Stimulated activated CD4-positive, alpha-beta T cell treated with anti-CD3 and anti-CD28 coated beads, Interleukin-1b, Interleukin-23, amount 100 ng/mL, for 1 hour (primary cell): ENCODE data around the gene USP5.
A peak's percentile ranks its signal among the peaks of the same experiment; 100 is the strongest.

Source experiments
- DNase-seq, 2 donors: peaks; one replicate each; pipeline ENCODE4 v3.0.0-alpha.2; 2020; ENCODE audit warnings: low read depth in 2 of 2

The USP5 gene

DNA sequence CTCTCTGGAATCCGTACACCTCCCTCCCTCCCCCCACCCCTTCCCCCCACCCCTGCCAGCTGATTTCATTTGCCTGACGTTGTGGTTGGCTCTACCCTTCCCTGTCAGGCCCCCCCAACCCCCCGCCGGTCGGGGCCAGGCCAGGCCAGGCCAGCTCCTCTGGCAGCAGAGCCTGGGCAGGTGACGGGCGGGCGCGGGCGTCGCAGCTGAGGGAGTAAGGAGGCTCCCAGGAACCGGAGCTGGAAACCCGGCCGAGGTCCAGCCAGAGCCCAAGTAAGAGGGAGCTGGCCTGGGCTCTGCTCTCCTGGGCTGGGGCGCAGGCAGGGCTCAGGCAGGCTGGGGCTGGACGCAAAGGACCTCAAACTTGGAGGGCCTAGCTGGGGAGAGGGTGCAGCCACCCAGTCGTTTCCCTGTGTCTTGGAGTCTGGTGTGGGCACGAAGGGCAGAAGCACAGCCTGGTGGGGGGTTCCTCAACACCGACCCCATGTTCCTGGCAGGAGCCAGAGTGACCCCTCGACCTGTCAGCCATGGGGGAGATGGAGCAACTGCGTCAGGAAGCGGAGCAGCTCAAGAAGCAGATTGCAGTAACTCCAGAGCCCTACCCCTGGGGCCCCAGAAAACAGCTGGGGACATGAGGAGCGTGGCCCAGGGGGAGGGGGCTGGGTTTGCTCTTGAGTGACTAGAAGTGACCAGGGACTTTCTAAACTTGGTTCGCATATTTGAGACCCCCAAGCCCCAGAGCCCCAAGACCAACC is 11.0 kb upstream of the USP5 start, which contains the start of gene GNB3:
TSS of gene GNB3 (plus strand) at position 165 of the 755 bp plus-strand sequence. CDS start at position 528, 363 bp downstream.
- DNase-seq = no peak

DNA sequence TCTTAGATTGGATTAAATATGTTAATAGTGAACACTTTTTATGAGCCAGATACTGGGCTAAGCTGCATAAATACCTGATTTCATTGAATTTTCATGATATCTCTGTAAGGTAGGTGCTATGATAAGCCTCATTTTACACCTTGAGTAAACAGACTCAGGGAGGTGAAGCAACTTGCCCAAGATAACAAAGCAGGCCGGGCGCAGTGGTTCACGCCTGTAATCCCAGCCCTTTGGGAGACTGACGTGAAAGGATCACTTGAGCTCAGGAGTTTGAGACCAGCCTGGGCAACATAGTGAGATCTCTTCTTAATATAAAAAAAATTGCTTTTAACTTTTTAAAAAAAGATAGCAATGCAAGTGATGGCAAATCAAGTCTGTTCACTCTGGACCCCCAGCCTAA is 9.9 kb upstream of the USP5 start:
- DNase-seq = no peak

DNA sequence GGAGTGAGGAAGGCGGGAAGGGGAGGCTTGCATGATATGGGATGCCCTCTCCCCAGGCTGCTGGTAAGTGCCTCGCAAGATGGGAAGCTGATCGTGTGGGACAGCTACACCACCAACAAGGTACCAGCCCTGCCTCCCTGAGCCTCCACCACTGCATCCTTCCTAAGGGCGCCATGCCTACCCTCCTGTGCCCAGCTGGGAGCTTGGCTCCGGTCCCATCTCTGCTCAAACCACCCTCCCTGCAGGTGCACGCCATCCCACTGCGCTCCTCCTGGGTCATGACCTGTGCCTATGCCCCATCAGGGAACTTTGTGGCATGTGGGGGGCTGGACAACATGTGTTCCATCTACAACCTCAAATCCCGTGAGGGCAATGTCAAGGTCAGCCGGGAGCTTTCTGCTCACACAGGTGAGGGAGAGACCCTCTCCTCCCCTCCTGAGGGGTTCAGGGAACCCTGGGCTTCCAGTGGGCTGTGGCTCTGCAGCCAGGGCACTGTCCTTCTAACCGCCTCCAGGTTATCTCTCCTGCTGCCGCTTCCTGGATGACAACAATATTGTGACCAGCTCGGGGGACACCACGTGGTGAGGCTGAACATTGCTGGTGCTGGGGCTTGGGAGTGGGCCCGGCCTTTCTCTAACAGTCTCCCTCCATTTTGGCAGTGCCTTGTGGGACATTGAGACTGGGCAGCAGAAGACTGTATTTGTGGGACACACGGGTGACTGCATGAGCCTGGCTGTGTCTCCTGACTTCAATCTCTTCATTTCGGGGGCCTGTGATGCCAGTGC is 8.6 kb upstream of the USP5 start:
- DNase-seq = no peak

DNA sequence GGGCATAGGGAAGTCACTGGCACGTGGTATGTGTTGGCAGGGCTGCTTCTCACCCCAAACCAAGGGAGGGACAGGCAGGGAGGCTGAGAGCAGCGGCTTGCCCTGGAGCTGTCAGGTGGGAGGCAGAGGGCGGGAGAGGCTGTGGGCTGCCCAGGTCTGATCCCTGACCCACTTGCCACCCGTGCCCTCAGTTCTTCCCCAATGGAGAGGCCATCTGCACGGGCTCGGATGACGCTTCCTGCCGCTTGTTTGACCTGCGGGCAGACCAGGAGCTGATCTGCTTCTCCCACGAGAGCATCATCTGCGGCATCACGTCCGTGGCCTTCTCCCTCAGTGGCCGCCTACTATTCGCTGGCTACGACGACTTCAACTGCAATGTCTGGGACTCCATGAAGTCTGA is 6.6 kb upstream of the USP5 start:
- no peak for DNase-seq

DNA sequence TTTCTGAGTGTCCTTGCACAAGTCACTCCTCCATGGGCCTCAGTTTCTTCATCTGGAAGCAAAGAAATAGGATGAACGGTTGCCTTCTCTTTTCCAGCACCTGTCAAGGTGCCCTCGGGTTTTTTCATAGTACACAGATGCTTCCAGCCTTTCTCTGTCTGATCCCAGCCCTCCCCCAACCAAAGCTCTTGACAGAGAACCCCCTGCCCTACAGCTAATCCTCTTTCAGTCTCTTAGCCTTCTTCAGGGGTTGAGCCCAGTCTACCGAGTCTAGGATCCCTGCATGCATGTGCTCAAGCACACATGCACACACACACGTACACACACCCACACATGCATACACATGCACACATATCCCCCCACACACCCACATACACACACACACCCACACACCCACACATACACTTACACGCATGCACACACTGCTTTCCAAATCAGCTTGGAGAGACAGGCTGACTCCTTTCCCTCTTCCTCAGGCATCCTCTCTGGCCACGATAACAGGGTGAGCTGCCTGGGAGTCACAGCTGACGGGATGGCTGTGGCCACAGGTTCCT is 5.6 kb upstream of the USP5 start:
- DNase-seq = no peak

DNA sequence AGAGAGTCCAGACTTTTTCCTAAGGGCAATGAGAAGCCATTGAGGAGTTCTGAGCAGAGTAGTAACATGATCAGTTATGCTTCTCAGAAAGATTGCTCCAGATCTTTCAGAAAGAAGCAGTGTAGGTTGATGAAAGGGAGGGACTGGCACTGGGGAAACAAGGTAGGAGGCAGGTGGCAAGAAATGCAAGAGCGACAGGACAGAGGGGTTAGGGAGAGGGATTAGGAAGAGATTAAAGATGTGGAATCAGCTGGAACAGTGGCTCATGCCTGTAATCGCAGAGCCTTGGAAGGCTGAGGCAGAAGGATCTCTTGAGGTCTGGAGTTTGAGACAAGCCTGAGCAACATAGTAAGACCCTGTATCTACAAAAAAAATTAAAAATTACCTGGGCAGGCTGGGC is 4.3 kb upstream of the USP5 start:
- no peak for DNase-seq

DNA sequence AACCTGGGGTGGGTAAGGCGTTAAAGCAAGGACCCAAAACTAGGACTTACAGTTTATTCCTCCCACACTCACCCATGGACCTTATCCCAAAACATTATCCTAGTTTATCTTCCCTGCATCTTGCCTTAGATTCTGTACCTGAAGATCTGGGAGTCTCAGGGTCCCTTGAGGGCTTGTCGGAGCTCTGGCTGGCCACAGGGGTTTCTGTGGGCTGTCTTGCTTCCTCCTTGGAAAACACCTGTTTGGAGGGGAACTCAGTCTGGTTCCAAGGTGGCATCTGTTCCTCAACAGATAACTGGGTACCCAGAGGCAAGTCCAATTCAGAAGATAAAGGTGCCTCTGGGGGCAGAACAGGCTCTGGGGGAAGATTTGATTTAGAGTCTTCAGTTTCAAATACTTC is 2.5 kb upstream of the USP5 start:
- no peak for DNase-seq

DNA sequence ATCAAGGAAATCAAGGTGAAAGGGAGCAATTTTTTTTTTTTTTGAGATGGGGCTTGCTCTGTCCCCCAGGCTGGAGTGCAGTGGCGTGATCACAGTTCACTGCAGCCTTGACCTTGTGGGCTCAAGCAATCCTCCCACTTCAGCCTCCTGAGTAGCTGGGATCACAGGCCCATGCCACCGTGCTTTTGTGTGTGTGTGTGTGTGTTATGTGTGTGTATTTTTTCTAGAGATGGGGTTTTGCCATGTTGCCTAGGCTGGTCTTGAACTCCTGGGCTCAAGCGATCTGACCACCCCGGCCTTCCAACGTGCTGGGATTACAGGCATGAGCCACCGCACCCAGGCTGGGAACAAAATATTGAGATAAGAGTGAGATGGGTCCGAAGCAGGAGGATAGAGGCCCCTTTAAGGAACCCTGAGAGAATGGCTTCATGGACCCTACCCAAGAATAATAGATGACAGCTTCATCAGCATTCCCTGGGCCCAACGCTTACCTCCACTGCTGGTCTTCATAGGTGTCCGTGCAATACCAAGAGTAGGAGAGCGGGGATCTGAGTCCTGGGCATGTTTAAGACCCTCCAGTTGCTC is 1.9 kb upstream of the USP5 start:
- DNase-seq = no peak

DNA sequence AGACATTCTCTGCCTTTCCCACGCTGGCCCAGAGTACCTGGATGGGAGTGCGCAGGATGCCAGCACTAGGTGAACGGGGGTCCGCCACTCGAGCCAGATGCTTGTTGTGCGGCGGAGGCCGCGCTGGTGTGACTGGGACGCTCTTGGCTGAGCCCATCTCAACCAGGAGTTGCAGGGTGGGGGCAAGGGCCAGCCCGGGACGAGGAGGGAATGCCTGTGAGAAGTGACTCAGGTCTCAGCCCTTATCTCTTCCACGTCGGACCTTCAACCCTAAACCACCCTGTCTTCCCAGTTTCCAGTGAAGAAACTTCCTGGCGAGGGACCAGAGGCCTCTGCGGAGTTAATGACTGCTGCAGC is 1.2 kb upstream of the USP5 start:
- DNase-seq = no peak

DNA sequence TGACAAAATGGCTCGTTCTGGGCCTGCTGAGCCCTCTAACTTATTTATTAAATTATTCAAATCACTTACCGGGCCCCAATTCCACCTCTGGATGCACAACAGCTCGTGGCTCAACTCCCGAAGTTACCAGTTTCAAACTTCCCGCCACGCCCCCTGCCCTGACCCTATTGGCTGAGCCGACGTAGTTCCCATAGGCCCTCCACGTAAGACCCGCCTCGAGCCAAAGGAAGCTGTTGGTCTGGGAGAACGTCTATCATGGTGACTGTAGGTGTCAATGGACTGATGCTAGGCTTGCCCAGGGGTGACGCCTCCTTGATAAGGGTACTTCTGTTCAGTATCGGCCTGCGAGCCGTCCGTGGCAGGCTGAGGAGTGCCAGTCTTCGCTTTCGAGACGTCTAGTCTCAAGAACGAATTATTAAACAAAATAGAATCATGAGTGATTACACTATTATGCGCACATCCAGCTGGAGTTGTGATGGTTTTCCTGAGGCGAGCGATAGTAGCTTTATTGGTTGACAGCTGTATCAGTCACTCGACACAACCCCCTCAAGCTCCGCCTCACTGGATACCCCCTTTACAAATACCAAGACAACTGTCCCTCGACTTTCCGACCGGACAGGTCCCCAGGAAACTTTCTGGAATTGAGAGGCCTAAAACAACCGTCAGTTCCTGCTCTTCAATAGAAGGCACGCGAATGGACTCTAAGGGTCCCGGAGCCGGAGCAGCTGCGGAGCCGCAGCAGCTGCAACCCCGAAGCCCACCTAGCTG is 613 bp upstream of the USP5 start, which contains the start of gene CDCA3:
TSS of gene CDCA3 (minus strand) at position 134 of the 768 bp plus-strand sequence. CDS start 334 bp downstream, outside the sequence.
- DNase-seq = peak; percentile 82 to 83

DNA sequence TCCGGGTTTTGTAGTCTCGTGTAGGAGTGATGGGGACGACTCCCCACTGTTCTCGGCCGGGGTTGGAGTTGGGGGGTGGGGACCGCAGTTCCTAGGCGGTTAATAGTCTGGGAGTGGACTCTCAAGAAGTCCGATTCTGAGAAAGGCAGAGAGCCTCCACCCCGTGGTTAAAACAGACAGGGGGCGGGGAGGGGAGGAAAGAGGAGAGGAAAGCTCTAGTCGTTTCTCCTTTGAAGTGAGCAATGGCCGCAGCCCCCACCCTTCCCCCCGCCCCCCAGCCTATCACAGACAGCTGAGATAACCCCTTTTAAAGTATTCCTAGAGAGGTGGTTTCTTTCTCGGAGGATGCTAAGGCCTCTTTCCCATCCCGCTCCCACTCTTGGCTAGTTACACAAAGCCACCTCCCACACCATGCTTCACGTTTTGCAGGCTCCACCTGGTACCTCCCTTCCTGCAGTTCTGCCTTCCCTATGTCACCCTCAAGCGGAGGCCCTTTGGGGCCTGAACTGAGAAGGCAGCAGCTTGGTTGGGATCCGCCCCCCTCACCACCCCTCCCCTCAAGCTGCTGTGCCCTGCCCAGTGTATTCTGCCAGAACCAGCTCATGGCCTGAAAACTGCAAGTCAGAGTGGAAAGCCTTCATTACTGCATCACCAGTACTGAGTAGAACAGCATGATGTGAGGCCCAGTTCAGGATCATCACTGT is 853 bp downstream of the USP5 start:
- peak in 1 of 2 donors; percentile 42 for DNase-seq

DNA sequence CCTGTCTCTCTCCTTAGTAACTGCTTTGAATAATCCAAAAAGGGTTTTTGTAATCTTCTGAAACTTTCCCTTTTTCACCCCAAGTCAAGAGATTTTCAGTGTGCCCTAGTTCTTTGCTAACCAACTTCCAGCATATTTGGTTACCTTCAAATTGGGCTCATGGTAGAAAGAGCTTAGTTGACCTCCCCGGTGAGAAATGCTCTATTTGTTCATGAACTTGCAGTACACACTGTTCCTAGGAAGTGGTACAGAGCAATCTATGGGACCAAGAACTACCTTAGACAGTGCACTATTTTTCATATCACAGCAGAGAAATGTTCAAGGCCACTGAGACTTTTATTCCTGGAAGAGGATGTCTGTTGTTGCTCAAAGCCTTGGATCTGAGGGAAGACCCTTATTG is 1.7 kb downstream of the USP5 start:
- DNase-seq = no peak

DNA sequence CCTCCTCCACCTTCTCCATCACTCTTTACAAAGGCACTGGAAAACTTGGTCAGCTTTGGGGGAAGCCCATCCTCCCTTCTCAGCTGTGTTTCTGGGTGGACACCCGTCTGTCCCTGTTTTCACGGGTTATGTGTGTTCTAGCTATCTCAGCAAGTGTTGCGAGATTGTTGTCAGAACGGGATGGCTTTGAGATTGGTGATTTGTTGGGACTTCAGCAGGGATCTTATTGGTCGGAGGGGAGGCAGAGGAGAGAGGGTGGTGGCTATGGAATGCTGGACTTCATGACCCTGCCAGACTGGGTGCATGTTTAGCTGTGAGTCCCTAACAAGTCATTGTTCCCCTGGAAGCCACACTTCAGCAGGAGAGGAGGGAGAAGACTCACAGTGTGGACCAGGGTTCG is 2.1 kb downstream of the USP5 start:
- DNase-seq = no peak

DNA sequence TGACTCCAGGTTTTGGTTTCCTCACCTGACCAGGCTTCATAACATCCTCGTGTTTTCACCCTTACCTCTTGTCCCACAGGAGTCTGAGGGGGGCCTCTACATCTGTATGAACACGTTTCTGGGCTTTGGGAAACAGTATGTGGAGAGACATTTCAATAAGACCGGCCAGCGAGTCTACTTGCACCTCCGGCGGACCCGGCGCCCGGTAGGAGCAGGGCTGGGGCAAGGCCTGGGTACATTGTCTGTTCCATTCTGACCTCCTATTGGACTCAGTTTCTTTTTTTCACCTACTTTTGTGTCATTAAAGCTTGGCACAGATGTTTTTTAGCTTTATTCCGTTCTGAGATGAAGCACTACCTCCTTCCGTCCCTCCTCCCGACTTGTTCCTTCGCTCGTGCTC is 3.4 kb downstream of the USP5 start:
- no peak for DNase-seq

DNA sequence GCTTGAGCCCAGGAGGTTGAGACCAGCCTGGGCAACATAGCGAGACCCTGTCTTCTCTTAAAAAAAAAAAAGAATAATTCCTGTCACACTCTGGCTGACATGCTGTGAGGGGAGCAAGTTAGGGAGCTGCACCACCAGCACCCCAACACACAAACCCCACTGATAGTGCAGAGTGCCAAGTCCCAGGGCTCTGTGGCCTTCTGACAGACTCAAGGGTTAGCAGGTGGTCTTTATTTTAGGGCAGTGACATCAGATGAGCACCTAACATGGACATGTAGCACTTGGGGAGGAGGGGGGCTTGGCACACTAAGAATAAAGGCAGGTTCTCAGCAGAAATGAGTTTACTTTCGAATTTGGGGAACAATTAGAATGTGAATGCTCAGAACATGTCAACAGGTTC is 6.8 kb downstream of the USP5 start:
- no peak for DNase-seq

DNA sequence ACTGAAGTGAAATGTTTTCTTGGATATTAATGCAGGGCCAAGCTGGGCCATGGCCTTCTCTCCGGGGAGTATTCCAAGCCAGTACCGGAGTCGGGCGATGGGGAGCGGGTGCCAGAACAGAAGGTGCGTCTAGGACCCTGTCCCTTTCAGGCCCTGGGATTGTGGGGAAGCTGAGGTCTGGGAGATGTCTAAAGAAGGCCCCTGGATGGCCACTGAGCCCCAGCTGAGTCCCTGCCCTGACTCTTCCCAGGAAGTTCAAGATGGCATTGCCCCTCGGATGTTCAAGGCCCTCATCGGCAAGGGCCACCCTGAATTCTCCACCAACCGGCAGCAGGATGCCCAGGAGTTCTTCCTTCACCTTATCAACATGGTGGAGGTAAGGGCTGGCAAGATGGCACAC is 8.2 kb downstream of the USP5 start:
- no peak for DNase-seq

DNA sequence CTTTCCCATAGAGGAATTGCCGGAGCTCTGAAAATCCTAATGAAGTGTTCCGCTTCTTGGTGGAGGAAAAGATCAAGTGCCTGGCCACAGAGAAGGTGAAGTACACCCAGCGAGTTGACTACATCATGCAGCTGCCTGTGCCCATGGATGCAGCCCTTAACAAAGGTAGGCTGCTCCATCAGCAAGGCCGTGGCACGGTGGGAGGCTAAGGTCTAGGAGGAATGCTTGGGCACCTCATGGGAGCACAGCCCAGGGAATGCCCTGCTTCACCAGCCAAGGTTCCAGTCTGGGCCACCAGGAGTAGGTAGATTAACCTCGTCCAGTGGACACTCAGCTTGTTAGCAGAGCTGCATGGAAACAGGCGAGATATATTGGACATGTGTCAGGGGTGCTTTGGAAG is 9.0 kb downstream of the USP5 start:
- no peak for DNase-seq

DNA sequence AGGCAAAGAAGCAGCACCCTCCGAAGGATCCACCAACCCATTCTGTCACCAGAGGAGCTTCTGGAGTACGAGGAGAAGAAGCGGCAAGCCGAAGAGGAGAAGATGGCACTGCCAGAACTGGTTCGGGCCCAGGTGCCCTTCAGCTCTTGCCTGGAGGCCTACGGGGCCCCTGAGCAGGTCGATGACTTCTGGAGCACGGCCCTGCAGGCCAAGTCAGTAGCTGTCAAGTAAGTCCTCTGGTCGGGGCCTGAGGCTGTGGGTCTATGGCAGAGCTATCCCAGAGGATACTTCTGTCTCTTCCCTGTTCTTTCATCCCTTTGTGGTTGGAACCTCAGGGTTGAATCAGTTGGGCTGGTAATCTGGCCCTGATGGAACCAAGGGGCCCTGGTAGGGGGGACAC is 9.4 kb downstream of the USP5 start:
- DNase-seq = no peak

DNA sequence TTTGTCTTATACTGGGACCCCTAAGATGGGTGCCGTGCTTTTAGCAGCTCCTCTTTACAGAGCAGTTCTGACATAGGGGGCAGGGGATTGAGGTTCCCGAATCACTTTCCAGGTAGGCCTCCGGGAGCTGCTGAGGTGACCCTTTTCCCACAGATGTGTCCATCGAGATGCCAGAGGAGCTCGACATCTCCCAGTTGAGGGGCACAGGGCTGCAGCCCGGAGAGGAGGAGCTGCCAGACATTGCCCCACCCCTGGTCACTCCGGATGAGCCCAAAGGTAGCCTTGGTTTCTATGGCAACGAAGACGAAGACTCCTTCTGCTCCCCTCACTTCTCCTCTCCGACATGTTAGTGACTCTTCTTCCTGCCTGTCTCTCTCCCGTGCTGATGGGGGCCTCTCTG is 11.1 kb downstream of the USP5 start:
- DNase-seq = no peak

DNA sequence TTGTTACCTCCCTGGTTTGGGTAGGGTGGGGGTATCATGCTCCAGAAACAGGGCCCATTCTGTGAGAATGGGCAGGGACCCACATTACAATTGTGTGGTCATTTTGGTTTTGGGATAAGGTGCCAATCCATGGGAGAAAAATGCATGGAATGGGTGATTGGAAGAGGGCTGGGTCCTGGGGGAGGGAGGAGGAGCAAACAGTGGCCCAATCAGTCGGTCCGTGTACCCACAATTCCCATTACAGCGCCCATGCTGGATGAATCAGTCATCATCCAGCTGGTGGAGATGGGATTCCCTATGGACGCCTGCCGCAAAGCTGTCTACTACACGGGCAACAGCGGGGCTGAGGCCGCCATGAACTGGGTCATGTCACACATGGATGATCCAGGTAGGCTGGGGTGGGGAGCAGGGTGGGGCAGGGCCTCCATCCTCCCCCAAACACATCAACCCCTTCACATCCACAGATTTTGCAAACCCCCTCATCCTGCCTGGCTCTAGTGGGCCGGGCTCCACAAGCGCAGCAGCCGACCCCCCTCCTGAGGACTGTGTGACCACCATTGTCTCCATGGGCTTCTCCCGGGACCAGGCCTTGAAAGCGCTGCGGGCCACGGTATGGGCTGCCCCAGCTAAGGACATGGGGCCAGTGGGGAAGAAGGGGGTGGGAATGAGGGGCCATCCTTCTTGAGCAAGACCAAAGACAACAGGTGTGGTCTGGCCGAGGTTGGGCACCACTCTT is 11.8 kb downstream of the USP5 start:
- no peak for DNase-seq
